ENCODE results near the gene SBNO2.

DNA sequence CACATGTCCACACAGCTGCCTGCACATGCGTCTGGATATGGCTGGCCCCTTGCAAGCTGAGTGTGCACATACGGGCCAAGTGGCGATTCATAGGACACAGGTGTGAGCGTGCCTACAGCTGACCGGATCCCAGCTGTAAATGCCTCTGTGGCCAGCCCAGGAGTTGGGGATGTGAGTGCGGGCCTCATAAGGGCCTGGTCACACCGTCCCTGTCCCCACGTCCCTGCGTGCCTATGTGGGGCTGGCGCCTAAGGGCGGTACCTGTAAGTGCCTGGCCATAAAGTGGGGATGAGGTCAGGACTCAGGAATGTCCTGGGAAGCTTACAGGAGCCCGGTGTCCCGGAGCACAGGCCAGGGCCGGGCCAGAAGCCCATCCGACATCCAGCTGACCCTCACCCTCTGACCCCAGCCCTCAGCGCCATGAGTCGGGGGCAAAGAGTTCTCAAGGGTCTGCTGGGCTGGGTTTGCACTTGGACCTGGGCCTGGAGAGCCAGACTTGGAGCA, 108.4 kb downstream of the SBNO2 start:
- TF ChIP-seq, protein P1, sequence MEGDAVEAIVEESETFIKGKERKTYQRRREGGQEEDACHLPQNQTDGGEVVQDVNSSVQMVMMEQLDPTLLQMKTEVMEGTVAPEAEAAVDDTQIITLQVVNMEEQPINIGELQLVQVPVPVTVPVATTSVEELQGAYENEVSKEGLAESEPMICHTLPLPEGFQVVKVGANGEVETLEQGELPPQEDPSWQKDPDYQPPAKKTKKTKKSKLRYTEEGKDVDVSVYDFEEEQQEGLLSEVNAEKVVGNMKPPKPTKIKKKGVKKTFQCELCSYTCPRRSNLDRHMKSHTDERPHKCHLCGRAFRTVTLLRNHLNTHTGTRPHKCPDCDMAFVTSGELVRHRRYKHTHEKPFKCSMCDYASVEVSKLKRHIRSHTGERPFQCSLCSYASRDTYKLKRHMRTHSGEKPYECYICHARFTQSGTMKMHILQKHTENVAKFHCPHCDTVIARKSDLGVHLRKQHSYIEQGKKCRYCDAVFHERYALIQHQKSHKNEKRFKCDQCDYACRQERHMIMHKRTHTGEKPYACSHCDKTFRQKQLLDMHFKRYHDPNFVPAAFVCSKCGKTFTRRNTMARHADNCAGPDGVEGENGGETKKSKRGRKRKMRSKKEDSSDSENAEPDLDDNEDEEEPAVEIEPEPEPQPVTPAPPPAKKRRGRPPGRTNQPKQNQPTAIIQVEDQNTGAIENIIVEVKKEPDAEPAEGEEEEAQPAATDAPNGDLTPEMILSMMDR (IDR thresholded peaks at IDR 0.05): no peak
- peak in 1 of 2 donors; percentile 46 for TF ChIP-seq POLR2A (IDR thresholded peaks at IDR 0.05)

Measured in Peyer's patch (tissue), 4 donors.